Stimulated activated CD8-positive, alpha-beta memory T cell treated with anti-CD3 and anti-CD28 coated beads, Interleukin-4, amount 100 ng/mL, for 24 hours (primary cell): ENCODE data around the gene PRKAG2.

Source experiments
- DNase-seq: peaks from one replicate; pipeline ENCODE4 v3.0.0-alpha.2; 2020; ENCODE audit warnings: low read depth

The PRKAG2 gene

GRCh38 chr7:151614019-151614418, 262.9 kb downstream of the PRKAG2 start:
- DNase-seq, result no peak

GRCh38 chr7:151611878-151612277, 265.0 kb downstream of the PRKAG2 start:
- DNase-seq, result no peak

GRCh38 chr7:151611041-151611440, 265.9 kb downstream of the PRKAG2 start:
- no peak for DNase-seq

GRCh38 chr7:151608031-151608551, 268.8 kb downstream of the PRKAG2 start:
- no peak for DNase-seq

- DNase-seq, result no peak
Measured at GRCh38 chr7:151607464-151607867, 269.4 kb downstream of the PRKAG2 start.

- DNase-seq, result no peak
Measured at GRCh38 chr7:151603951-151604350, 273.0 kb downstream of the PRKAG2 start.

GRCh38 chr7:151601521-151602305, 275.2 kb downstream of the PRKAG2 start:
- no peak for DNase-seq

GRCh38 chr7:151600331-151600730, 276.6 kb downstream of the PRKAG2 start:
- no peak for DNase-seq

GRCh38 chr7:151599401-151600227, 277.3 kb downstream of the PRKAG2 start:
- no peak for DNase-seq

GRCh38 chr7:151597541-151598444, 279.1 kb downstream of the PRKAG2 start:
- no peak for DNase-seq

- no peak for DNase-seq
Measured at GRCh38 chr7:151595702-151596350, 281.1 kb downstream of the PRKAG2 start.

- no peak for DNase-seq
Measured at GRCh38 chr7:151592868-151593486, 283.9 kb downstream of the PRKAG2 start.

- no peak for DNase-seq
Measured at GRCh38 chr7:151592330-151592729, 284.6 kb downstream of the PRKAG2 start.

- DNase-seq, result no peak
Measured at GRCh38 chr7:151591866-151592265, 285.0 kb downstream of the PRKAG2 start.

GRCh38 chr7:151590850-151591771, 285.8 kb downstream of the PRKAG2 start:
- no peak for DNase-seq

- DNase-seq, result no peak
Measured at GRCh38 chr7:151590071-151590849, 286.7 kb downstream of the PRKAG2 start.

- no peak for DNase-seq
Measured at GRCh38 chr7:151588982-151589381, 287.9 kb downstream of the PRKAG2 start.

- DNase-seq, result no peak
Measured at GRCh38 chr7:151586531-151587260, 290.2 kb downstream of the PRKAG2 start.
